Measurements from ENCODE around the gene ZNF518A. TPM values are rescaled to one million over a fixed set of nuclear protein-coding genes. Genes with fewer than 3 reads are reported as not detected.

The ZNF518A gene
- total RNA-seq, 1 experiment from 2014 or later = 26.1 TPM

GRCh38 chr10:96131621-96132020 is 1.5 kb downstream of the ZNF518A start:
- TF ChIP-seq, protein P1, sequence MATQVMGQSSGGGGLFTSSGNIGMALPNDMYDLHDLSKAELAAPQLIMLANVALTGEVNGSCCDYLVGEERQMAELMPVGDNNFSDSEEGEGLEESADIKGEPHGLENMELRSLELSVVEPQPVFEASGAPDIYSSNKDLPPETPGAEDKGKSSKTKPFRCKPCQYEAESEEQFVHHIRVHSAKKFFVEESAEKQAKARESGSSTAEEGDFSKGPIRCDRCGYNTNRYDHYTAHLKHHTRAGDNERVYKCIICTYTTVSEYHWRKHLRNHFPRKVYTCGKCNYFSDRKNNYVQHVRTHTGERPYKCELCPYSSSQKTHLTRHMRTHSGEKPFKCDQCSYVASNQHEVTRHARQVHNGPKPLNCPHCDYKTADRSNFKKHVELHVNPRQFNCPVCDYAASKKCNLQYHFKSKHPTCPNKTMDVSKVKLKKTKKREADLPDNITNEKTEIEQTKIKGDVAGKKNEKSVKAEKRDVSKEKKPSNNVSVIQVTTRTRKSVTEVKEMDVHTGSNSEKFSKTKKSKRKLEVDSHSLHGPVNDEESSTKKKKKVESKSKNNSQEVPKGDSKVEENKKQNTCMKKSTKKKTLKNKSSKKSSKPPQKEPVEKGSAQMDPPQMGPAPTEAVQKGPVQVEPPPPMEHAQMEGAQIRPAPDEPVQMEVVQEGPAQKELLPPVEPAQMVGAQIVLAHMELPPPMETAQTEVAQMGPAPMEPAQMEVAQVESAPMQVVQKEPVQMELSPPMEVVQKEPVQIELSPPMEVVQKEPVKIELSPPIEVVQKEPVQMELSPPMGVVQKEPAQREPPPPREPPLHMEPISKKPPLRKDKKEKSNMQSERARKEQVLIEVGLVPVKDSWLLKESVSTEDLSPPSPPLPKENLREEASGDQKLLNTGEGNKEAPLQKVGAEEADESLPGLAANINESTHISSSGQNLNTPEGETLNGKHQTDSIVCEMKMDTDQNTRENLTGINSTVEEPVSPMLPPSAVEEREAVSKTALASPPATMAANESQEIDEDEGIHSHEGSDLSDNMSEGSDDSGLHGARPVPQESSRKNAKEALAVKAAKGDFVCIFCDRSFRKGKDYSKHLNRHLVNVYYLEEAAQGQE (IDR thresholded peaks at IDR 0.05; ENCODE audit: insufficient read depth in 1 of 2, low read depth in 2 of 2, low read length in 1 of 2) = no peak
- no peak for TF ChIP-seq POLR2AphosphoS5 (IDR thresholded peaks at IDR 0.05; ENCODE audit: low read depth, low read length)
- no peak for TF ChIP-seq TCF7L2 (IDR thresholded peaks at IDR 0.05; ENCODE audit: low read depth, low read length)
- no peak for TF ChIP-seq SIN3A (IDR thresholded peaks at IDR 0.05; ENCODE audit: borderline replicate concordance, insufficient read depth, low read depth, low read length)
- TF ChIP-seq CTCF (IDR thresholded peaks at IDR 0.05) = no peak
- Histone ChIP-seq H3K4me3 (ENCODE audit: low read depth in 2 of 2, low read length in 2 of 2) (peak overlapping the region; percentile 77 to 82; a peak in 3 of 4 replicates), H3K27ac (ENCODE audit: low read length) (peak overlapping the region; percentile 99), H3K9me3 (ENCODE audit: control insufficient read depth, insufficient read depth, low read depth, low read length) (peaks cover 10% of the 10 kb centered on the region; the same call in 1 of the 2 replicates), H3K36me3 (ENCODE audit: control insufficient read depth, insufficient read depth, low read length) (peaks cover 10% of the 10 kb centered on the region), H3K4me1 (ENCODE audit: control insufficient read depth, insufficient read depth, low read length) (peaks cover 17% of the 10 kb centered on the region), H3K27me3 (ENCODE audit: control insufficient read depth, insufficient read depth, low read length) (peaks cover 3% of the 10 kb centered on the region)
- ChIA-PET POLR2A (no interaction called here), CTCF (no interaction called here)
- ATAC-seq (no peak), DNase-seq (ENCODE audit: low read depth, low spot score) (no peak)
- BruUV-seq (replicated peaks) = TSS peak; percentile 57
- in situ Hi-C loops (cut with HindIII; ENCODE audit: low pct_unique_long_range_greater_than_20kb, low sequenced_read_pairs) = no loop called here
- intact Hi-C loops (cut with micrococcal nuclease; ENCODE audit: unreplicated experiment) = loop anchor here (10.0 kb wide), 1 partner anchor 117 kb away; no protein-coding TSS in a partner anchor

DNA sequence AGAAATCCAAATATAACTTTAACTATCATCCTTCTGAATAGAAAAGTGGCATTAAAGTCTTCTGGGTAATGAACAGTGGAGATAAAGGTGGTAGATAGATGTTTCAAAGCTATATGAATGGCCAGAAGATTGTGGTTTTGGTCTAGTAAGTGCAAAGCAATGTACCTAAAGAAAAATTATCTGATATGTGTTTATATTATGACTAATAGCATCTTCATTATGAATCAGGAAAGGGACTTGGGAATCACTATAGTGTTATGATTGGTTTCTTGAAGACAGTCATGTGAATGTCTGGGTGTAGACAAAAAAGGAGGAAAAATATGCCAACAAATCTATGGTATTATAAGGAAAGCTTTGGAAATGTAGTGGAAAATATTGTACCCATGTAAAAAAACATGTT is 3.0 kb downstream of the ZNF518A start:
- intact Hi-C loops (cut with micrococcal nuclease; ENCODE audit: unreplicated experiment) = loop anchor here (10.0 kb wide), 1 partner anchor 118 kb away; no protein-coding TSS in a partner anchor
- TF ChIP-seq SIN3A (IDR thresholded peaks at IDR 0.05; ENCODE audit: borderline replicate concordance, insufficient read depth, low read depth, low read length) (no peak), POLR2AphosphoS5 (IDR thresholded peaks at IDR 0.05; ENCODE audit: low read depth, low read length) (no peak), TCF7L2 (IDR thresholded peaks at IDR 0.05; ENCODE audit: low read depth, low read length) (no peak), CTCF (IDR thresholded peaks at IDR 0.05) (no peak)
- TF ChIP-seq, protein P1 (IDR thresholded peaks at IDR 0.05; ENCODE audit: insufficient read depth in 1 of 2, low read depth in 2 of 2, low read length in 1 of 2) = no peak
- CTCF ChIA-PET = no interaction called here
- POLR2A ChIA-PET = no interaction called here
- Histone ChIP-seq H3K4me1 (ENCODE audit: control insufficient read depth, insufficient read depth, low read length) (peaks cover 17% of the 10 kb centered on the region), H3K27ac (ENCODE audit: low read length) (no peak overlapping the region), H3K4me3 (ENCODE audit: low read depth in 2 of 2, low read length in 2 of 2) (no peak overlapping the region), H3K36me3 (ENCODE audit: control insufficient read depth, insufficient read depth, low read length) (peaks cover 10% of the 10 kb centered on the region), H3K9me3 (ENCODE audit: control insufficient read depth, insufficient read depth, low read depth, low read length) (peaks cover 10% of the 10 kb centered on the region; the same call in 1 of the 2 replicates), H3K27me3 (ENCODE audit: control insufficient read depth, insufficient read depth, low read length) (peaks cover 1% of the 10 kb centered on the region)
- BruUV-seq (replicated peaks) = no TSS peak
- ATAC-seq (no peak), DNase-seq (ENCODE audit: low read depth, low spot score) (no peak)
- in situ Hi-C loops (cut with HindIII; ENCODE audit: low pct_unique_long_range_greater_than_20kb, low sequenced_read_pairs) = no loop called here
